ENCODE data around the gene AOPEP. TPM values are rescaled to one million over a fixed set of nuclear protein-coding genes. Genes with fewer than 3 reads are reported as not detected.
A peak's percentile ranks its signal among the peaks of the same experiment; 100 is the strongest.

AOPEP gene
- total and polyA plus RNA-seq, 11 donors: 105 to 310 (median 185) TPM

DNA sequence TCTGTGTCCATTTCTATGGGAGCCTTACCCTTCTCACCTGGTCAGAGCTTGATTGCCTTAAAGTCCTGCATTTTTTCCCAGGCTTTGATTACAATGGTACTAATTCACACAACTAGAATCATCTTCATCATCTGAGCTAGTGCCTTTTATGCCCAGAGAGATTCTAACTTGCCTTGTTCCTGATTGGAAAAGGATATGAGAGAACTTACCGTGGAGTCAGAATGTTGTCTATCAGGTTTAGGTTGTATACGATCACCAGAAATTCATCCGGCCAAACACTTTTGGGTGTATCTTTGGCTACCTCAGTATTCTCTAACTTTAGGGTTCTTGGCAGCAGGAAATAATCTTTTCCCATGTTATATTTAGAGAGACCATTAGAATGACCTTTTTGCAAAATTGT is 71.7 kb downstream of the AOPEP start:
- Histone ChIP-seq H3K4me1 (peaks cover 0 to 30% (median 19%) of the 10 kb centered on the region in 12 donors), H3K4me3 (no peak overlapping the region), H3K27me3 (no peaks in the 10 kb centered on the region), H3K9me3 (no peaks in the 10 kb centered on the region), H3K27ac (no peak overlapping the region), H3K36me3 (peaks cover 0 to 18% (median 0%) of the 10 kb centered on the region in 9 donors)
- TF ChIP-seq, protein P1, sequence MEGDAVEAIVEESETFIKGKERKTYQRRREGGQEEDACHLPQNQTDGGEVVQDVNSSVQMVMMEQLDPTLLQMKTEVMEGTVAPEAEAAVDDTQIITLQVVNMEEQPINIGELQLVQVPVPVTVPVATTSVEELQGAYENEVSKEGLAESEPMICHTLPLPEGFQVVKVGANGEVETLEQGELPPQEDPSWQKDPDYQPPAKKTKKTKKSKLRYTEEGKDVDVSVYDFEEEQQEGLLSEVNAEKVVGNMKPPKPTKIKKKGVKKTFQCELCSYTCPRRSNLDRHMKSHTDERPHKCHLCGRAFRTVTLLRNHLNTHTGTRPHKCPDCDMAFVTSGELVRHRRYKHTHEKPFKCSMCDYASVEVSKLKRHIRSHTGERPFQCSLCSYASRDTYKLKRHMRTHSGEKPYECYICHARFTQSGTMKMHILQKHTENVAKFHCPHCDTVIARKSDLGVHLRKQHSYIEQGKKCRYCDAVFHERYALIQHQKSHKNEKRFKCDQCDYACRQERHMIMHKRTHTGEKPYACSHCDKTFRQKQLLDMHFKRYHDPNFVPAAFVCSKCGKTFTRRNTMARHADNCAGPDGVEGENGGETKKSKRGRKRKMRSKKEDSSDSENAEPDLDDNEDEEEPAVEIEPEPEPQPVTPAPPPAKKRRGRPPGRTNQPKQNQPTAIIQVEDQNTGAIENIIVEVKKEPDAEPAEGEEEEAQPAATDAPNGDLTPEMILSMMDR (IDR thresholded peaks at IDR 0.05): no peak
- no peak for TF ChIP-seq POLR2A (IDR thresholded peaks at IDR 0.05)
- WGBS, 4 donors: 95 to 98% (median 97%) methylated on average over 3 of the region's 3 CpGs
- ATAC-seq (no peak), DNase-seq (no peak)
- intact Hi-C loops (cut with DNase I): loop anchor here in 2 of 10 donors (5.0 to 10.0 kb wide), 2 partner anchors 57 to 114 kb away; no protein-coding TSS in a partner anchor

DNA sequence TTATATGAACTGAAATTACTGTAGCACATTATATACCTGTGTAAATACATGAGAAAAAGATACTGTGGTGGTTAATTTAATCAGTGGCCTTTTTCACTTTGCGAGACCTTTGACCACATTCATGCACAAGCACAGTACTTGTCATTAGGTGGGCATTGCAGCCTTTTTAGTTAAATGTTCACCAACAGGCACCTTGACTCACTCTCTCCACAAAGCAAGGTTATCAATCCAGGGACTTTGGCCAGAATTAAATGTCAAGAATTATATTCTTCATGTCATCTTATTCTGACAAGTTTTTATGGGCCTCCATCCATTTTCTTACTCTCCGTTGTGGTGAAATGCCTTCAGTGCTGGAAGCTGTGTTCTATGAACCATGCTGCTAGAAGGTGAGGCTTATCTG is 72.2 kb downstream of the AOPEP start:
- Histone ChIP-seq H3K9me3 (no peaks in the 10 kb centered on the region), H3K36me3 (peaks cover 0 to 13% (median 0%) of the 10 kb centered on the region in 9 donors), H3K27me3 (no peaks in the 10 kb centered on the region), H3K4me1 (peaks cover 0 to 30% (median 20%) of the 10 kb centered on the region in 12 donors), H3K4me3 (no peak overlapping the region), H3K27ac (no peak overlapping the region)
- intact Hi-C loops (cut with DNase I): loop anchor here in 2 of 10 donors (5.0 to 10.0 kb wide), 2 partner anchors 56 to 114 kb away; no protein-coding TSS in a partner anchor
- no peak for ATAC-seq
- 95 to 100% (median 97%) methylated on average over 2 of the region's 2 CpGs for WGBS, 4 donors
- TF ChIP-seq, protein P1 (IDR thresholded peaks at IDR 0.05): no peak
- no peak for TF ChIP-seq POLR2A (IDR thresholded peaks at IDR 0.05)
- DNase-seq: no peak

DNA sequence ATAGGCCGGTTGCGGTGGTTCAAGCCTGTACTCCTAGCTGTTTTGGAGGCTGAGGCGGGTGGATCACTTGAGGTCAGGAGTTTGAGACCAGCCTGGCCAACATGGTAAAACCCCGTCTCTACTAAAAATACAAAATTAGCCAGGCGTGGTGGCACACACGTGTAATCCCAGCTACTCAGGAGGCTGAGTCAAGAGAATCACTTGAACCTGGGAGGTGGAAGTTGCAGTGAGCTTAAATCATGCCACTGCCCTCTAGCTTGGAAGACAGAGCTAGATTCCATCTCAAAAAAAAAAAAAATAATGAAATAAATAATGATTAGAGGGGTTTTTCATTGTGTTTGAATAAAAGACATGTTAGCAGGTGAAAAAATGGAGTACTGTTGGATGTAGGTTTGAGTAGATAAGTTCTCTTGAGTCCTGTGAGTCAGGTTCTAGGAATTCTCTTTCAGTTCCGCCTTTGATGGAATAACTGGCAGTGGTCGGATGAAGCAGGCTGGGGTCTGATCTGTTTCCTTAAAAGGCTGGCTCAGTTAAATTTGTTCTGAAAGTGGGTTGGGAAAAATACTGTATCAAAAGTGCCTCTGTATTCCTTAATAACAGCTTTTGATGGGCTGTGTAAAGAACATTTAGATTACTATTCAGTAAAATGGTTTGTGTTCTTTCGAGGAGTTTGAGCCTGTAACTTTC is 73.2 kb downstream of the AOPEP start:
- no peak for TF ChIP-seq POLR2A (IDR thresholded peaks at IDR 0.05)
- TF ChIP-seq, protein P1 (IDR thresholded peaks at IDR 0.05): no peak
- peak overlapping the region in 8 of 12 donors; percentile 7 to 70 (median 34) for H3K27ac ChIP-seq
- H3K27me3 ChIP-seq: no peaks in the 10 kb centered on the region
- peaks cover 0 to 5% (median 0%) of the 10 kb centered on the region in 9 donors for H3K36me3 ChIP-seq
- no peaks in the 10 kb centered on the region for H3K9me3 ChIP-seq
- no peak overlapping the region for H3K4me3 ChIP-seq
- H3K4me1 ChIP-seq: peaks cover 0 to 32% (median 18%) of the 10 kb centered on the region in 12 donors
- ATAC-seq (peak in 2 of 4 donors; percentile 35 to 66), DNase-seq (no peak)
- intact Hi-C loops (cut with DNase I): loop anchor here in 3 of 10 donors (5.0 to 10.0 kb wide), 3 partner anchors 55 to 113 kb away; no protein-coding TSS in a partner anchor
- 89 to 93% (median 92%) methylated on average over 9 of the region's 9 CpGs for WGBS, 4 donors

DNA sequence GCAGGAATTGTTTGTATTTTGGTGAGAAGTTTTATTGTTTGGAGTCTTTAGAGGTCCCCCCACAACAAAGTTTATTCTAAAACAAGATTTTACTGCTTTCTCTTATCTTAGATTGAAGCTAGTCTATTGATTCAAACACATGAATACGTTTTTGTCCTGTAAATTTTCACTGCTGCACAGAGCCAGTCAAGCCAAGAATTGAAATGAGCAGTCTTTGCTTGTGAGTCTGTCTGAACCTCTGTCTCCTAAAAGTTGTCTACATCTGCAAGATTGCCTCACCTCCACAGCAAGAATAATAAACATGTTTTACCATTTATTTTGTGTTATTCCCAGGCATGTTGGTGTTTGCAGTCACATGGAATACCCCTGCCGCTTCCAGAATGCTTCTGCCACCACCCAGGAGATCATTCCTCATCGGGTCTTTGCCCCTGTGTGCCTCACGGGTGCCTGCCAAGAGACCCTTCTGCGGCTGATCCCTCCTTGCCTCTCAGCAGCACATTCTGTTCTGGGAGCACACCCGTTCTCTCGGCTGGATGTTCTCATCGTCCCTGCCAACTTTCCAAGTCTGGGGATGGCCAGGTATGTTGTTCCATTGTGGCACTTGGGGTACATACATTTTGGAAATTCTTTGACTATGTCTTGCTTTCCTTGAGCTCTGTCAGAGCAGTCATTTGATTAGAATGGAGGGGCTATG is 74.1 kb downstream of the AOPEP start:
- 66 to 80% (median 75%) methylated on average over 8 of the region's 8 CpGs for WGBS, 4 donors

More for the DNA sequence above, 74.1 kb downstream of the AOPEP start:
- peaks cover 0 to 40% (median 24%) of the 10 kb centered on the region in 12 donors for H3K4me1 ChIP-seq
- no peaks in the 10 kb centered on the region for H3K9me3 ChIP-seq
- no peaks in the 10 kb centered on the region for H3K27me3 ChIP-seq
- DNase-seq (peak in 1 of 5 donors; percentile 45), ATAC-seq (peak in 2 of 4 donors; percentile 23 to 53)
- intact Hi-C loops (cut with DNase I): loop anchor here in 1 of 10 donors (10.0 kb wide), 1 partner anchor 64 kb away; no protein-coding TSS in a partner anchor
- no peak for TF ChIP-seq POLR2A (IDR thresholded peaks at IDR 0.05)
- TF ChIP-seq, protein P1 (IDR thresholded peaks at IDR 0.05): no peak
- no peak overlapping the region for H3K4me3 ChIP-seq
- H3K27ac ChIP-seq: peak overlapping the region in 9 of 12 donors; percentile 7 to 70 (median 50)
- H3K36me3 ChIP-seq: peaks cover 0 to 5% (median 0%) of the 10 kb centered on the region in 9 donors

Data from heart left ventricle (tissue), 16 donors.